ENCODE measurements around the gene ENTPD7.

Gene ENTPD7

DNA sequence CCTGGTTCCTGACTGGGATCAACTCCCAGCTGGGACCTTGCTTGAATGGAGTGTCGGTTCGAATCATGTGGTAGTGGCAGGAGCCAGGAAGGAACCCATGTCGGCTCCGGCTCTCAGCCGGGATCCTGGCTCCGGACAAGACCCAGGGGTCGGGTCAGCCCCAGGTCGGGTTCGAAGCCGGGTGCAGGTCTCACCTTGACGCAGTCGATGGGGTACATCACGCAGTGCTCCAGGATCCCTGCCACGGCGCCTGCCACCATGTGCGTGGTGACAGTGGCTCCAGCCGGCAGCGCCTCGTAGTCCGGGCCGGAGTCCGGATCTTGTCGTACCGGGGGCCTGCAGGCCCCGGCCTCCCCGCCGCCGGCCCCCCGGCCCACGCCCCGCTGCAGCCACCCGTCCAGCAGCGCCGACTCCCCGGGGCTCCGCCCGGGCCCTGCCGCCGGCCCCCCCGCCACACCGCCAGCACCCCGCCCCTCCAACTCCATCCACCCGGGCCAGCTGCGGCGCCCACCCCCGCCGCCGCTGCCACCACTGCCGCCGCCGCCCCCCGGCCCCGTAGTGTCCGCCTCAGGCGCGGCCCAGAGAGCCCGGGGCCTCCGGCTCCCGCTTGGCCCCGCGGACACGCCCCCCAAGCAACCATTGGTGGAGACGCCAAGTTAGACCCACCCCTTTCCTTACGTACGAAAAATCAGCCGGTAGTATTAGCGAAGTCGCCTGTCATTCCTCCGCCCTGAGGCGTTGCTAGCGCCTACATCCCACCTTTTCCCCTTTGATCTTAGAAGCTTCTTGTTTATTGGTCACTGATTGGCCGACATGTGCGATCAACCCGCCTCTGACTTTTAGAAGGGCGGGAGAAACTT lies 39.2 kb upstream of the ENTPD7 start, which contains the start of gene SLC25A28:
Gene SLC25A28, minus strand, starts transcription at position 589 of the 860 bp plus-strand sequence. Its CDS starts 104 bp downstream, at position 485.
- POLR2A ChIA-PET, result interaction anchor here (0.9 to 3.8 kb wide), 12 partner anchors 8 to 189 kb away, joined by 3 to 28 read pairs (median 6); partner anchors contain the start of genes COX15, CUTC, ENTPD7 and GOT1
- H3K27ac ChIP-seq (ENCODE audit: extremely low read depth, low read depth, low read length), result peak within 1 kb of the TSS; percentile 99

DNA sequence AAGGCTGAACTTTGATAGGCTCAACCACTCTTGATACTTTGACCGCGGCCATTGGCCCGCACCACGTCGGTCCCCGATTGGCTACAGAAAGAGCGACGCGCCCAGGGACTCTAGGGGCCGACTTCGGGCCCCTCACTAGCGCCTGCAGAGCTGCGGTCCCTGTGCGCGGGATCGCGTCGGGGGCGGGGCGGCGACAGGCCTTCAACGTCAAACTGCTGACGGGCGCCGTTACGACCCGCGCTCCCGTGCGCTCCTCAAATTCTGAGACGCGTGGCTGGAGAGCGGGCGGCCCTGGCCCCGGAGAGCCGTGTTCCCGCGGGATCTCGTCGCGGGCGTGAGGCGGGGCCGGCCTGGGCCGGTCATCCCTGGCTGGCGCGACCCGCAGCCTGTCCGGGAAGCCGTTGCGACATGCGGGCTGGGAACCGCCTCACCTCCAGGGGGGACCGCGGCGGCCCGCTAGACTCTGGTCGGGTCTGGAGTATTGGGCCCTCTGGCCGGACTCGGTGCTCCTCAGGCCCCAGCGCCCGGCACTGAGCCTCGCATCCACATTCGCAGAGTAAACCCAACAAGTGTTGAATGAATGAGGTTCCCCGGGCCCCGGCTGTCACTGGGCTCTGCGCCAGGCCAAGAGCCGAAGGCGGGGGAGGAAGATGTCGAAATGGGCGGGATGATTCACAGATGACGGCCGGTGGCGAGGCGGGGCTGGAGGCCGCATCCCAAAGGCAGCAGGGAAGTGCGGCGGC lies 38.4 kb upstream of the ENTPD7 start:
- no peaks in the 10 kb centered on the region for H3K9me3 ChIP-seq (ENCODE audit: control insufficient read depth, insufficient read depth, low read depth, low read length)
- POLR2A ChIA-PET, result interaction anchor here (0.9 to 3.8 kb wide), 11 partner anchors 8 to 190 kb away, joined by 3 to 28 read pairs (median 6); partner anchors contain the start of genes COX15, CUTC, ENTPD7 and GOT1
- CTCF ChIA-PET, result interaction anchor here (0.6 to 1.7 kb wide), 3 partner anchors 9 to 187 kb away, joined by 3 to 6 read pairs (median 4); no protein-coding TSS in a partner anchor
- peak overlapping the region; percentile 99 for H3K27ac ChIP-seq (ENCODE audit: extremely low read depth, low read depth, low read length)
- H3K4me1 ChIP-seq (ENCODE audit: control insufficient read depth, insufficient read depth, low read length), result 0 out of 2 replicates have a peak, but pooled peaks cover 7% of the 10 kb centered on the region
- H3K4me3 ChIP-seq (ENCODE audit: low read depth, low read length), result peak overlapping the region; percentile 59
- H3K36me3 ChIP-seq (ENCODE audit: control insufficient read depth in 2 of 2, insufficient read depth in 1 of 2, low read length in 2 of 2), result peaks cover 0 to 7% of the 10 kb centered on the region in 2 experiments; a peak in 1 of 3 replicates
- TF ChIP-seq ZNF701 (tag by site-specific recombination; IDR thresholded peaks at IDR 0.05), result no peak
- TF ChIP-seq KLF1 (tag by site-specific recombination; IDR thresholded peaks at IDR 0.05), result peak; percentile 72
- TF ChIP-seq KLF16 (tag by site-specific recombination; IDR thresholded peaks at IDR 0.05), result peak; percentile 90
- TF ChIP-seq ZBTB17 (tag by site-specific recombination; IDR thresholded peaks at IDR 0.05), result peak; percentile 93
- peak; percentile 84; the same call in 1 of the 2 replicates for TF ChIP-seq BCL11A (tag by site-specific recombination; IDR thresholded peaks at IDR 0.05; ENCODE audit: low read depth)
- 0 out of 2 replicates have a peak, but pooled peaks have one; percentile 49 for TF ChIP-seq ZNF677 (tag by site-specific recombination; IDR thresholded peaks at IDR 0.05)
- TF ChIP-seq, protein P1, sequence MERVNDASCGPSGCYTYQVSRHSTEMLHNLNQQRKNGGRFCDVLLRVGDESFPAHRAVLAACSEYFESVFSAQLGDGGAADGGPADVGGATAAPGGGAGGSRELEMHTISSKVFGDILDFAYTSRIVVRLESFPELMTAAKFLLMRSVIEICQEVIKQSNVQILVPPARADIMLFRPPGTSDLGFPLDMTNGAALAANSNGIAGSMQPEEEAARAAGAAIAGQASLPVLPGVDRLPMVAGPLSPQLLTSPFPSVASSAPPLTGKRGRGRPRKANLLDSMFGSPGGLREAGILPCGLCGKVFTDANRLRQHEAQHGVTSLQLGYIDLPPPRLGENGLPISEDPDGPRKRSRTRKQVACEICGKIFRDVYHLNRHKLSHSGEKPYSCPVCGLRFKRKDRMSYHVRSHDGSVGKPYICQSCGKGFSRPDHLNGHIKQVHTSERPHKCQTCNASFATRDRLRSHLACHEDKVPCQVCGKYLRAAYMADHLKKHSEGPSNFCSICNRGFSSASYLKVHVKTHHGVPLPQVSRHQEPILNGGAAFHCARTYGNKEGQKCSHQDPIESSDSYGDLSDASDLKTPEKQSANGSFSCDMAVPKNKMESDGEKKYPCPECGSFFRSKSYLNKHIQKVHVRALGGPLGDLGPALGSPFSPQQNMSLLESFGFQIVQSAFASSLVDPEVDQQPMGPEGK (tag by site-specific recombination; IDR thresholded peaks at IDR 0.05), result peak; percentile 85
- TF ChIP-seq ZNF514 (tag by site-specific recombination; IDR thresholded peaks at IDR 0.05), result no peak
- TF ChIP-seq ZNF169 (tag by site-specific recombination; IDR thresholded peaks at IDR 0.05), result no peak
- TF ChIP-seq, protein P2, sequence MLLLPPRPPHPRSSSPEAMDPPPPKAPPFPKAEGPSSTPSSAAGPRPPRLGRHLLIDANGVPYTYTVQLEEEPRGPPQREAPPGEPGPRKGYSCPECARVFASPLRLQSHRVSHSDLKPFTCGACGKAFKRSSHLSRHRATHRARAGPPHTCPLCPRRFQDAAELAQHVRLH (tag by site-specific recombination; IDR thresholded peaks at IDR 0.05), result 0 out of 2 replicates have a peak, but pooled peaks have one; percentile 29
- TF ChIP-seq GLI4 (tag by site-specific recombination; IDR thresholded peaks at IDR 0.05), result peak; percentile 70; the same call in 1 of the 2 replicates
- TF ChIP-seq, protein P3, sequence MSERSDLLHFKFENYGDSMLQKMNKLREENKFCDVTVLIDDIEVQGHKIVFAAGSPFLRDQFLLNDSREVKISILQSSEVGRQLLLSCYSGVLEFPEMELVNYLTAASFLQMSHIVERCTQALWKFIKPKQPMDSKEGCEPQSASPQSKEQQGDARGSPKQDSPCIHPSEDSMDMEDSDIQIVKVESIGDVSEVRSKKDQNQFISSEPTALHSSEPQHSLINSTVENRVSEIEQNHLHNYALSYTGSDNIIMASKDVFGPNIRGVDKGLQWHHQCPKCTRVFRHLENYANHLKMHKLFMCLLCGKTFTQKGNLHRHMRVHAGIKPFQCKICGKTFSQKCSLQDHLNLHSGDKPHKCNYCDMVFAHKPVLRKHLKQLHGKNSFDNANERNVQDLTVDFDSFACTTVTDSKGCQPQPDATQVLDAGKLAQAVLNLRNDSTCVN (tag by site-specific recombination; optimal IDR thresholded peaks at IDR 0.05), result peak; percentile 99
- TF ChIP-seq BCL11B (tag by site-specific recombination; IDR thresholded peaks at IDR 0.05; ENCODE audit: low read depth), result no peak
- no peak; the same call in 1 of the 2 replicates for TF ChIP-seq RBAK (tag by site-specific recombination; IDR thresholded peaks at IDR 0.05)
- TF ChIP-seq ZNF473 (tag by site-specific recombination; IDR thresholded peaks at IDR 0.05), result no peak
- TF ChIP-seq SCRT1 (tag by site-specific recombination; IDR thresholded peaks at IDR 0.05; ENCODE audit: borderline replicate concordance), result peak; percentile 85

More for the DNA sequence above, 39.2 kb upstream of the ENTPD7 start, which contains the start of gene SLC25A28:
- TF ChIP-seq, protein P4, sequence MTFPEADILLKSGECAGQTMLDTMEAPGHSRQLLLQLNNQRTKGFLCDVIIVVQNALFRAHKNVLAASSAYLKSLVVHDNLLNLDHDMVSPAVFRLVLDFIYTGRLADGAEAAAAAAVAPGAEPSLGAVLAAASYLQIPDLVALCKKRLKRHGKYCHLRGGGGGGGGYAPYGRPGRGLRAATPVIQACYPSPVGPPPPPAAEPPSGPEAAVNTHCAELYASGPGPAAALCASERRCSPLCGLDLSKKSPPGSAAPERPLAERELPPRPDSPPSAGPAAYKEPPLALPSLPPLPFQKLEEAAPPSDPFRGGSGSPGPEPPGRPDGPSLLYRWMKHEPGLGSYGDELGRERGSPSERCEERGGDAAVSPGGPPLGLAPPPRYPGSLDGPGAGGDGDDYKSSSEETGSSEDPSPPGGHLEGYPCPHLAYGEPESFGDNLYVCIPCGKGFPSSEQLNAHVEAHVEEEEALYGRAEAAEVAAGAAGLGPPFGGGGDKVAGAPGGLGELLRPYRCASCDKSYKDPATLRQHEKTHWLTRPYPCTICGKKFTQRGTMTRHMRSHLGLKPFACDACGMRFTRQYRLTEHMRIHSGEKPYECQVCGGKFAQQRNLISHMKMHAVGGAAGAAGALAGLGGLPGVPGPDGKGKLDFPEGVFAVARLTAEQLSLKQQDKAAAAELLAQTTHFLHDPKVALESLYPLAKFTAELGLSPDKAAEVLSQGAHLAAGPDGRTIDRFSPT (tag by site-specific recombination; IDR thresholded peaks at IDR 0.05), result no peak
- TF ChIP-seq SP2 (tag by site-specific recombination; IDR thresholded peaks at IDR 0.05) (peak; percentile 98), ZFHX2 (tag by site-specific recombination; conservative IDR thresholded peaks at IDR 0.05) (peak; percentile 40; the same call in 1 of the 2 replicates), KLF10 (tag by site-specific recombination; IDR thresholded peaks at IDR 0.05) (no peak; the same call in 1 of the 2 replicates), ZFP69B (tag by site-specific recombination; IDR thresholded peaks at IDR 0.05) (no peak), KLF9 (tag by site-specific recombination; IDR thresholded peaks at IDR 0.05; ENCODE audit: low read depth) (peak; percentile 10), WT1 (tag by site-specific recombination; IDR thresholded peaks at IDR 0.05) (no peak), ZNF335 (tag by site-specific recombination; conservative IDR thresholded peaks at IDR 0.05) (peak; percentile 51; the same call in 1 of the 2 replicates), EGR2 (tag by site-specific recombination; IDR thresholded peaks at IDR 0.05; ENCODE audit: low read depth) (peak; percentile 44; the same call in 1 of the 2 replicates), SP3 (tag by site-specific recombination; IDR thresholded peaks at IDR 0.05) (peak; percentile 95), TCF7L2 (IDR thresholded peaks at IDR 0.05; ENCODE audit: borderline replicate concordance, low read depth, low read length) (peak; percentile 100), ZNF521 (tag by site-specific recombination; IDR thresholded peaks at IDR 0.05) (no peak), ZSCAN23 (tag by site-specific recombination; IDR thresholded peaks at IDR 0.05) (no peak), ZFP41 (tag by site-specific recombination; IDR thresholded peaks at IDR 0.05; ENCODE audit: borderline replicate concordance) (no peak), ZNF184 (tag by site-specific recombination; IDR thresholded peaks at IDR 0.05) (no peak)
- no peaks in the 10 kb centered on the region for H3K9me3 ChIP-seq (ENCODE audit: control insufficient read depth, insufficient read depth, low read depth, low read length)
- 0 out of 2 replicates have a peak, but pooled peaks cover 7% of the 10 kb centered on the region for H3K4me1 ChIP-seq (ENCODE audit: control insufficient read depth, insufficient read depth, low read length)
- H3K4me3 ChIP-seq (ENCODE audit: low read depth, low read length), result peak within 1 kb of the TSS; percentile 86
- peaks cover 0 to 11% of the 10 kb centered on the region in 2 experiments; a peak in 1 of 3 replicates for H3K36me3 ChIP-seq (ENCODE audit: control insufficient read depth in 2 of 2, insufficient read depth in 1 of 2, low read length in 2 of 2)
- CTCF ChIA-PET, result interaction anchor here (0.6 to 7.0 kb wide), 9 partner anchors 8 to 228 kb away, joined by 3 to 71 read pairs (median 4); no protein-coding TSS in a partner anchor

Data from HEK293 (cell line).